ENCODE measurements around the gene SNAPC2. TPM values are rescaled to one million over a fixed set of nuclear protein-coding genes. Genes with fewer than 3 reads are reported as not detected.

The SNAPC2 gene
- polyA plus RNA-seq, 1 of the 3 experiments (the other 2 are of a cell fraction), result 38.7 TPM

DNA sequence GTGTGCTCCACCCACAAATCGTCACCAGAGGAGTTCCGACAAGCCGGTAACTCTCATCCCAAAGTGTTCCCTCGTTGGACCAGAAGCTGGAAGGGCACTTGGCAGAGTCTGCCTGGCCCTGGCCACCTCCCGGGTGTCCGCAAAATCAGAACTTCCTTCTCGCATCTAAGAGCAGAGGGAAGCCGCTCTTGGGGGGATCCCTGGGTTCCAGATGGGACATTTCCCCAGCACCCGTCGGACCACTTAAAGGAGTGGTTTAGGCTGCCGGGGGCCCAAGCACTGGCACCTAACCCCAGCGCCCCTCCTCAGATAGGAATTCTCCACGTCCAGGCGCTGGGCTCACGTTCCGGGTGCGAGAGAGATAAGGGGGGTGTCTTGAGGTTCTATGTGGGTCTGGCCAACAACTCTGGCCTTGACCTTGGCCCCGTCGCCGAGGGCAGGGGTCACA is 17.3 kb upstream of the SNAPC2 start:
- Histone ChIP-seq H3K4me2 (peak overlapping the region; percentile 92), H3K9me2 (no peaks in the 10 kb centered on the region), H3K27me3 (ENCODE audit: insufficient read depth) (no peaks in the 10 kb centered on the region), H3K9me3 (no peaks in the 10 kb centered on the region), H3K36me3 (replicated peaks in 1 of 2; ENCODE audit: control insufficient read depth in 1 of 2, insufficient read depth in 2 of 2, low read length in 1 of 2) (peaks cover 0 to 3% of the 10 kb centered on the region in 2 experiments), H2AFZ (ENCODE audit: low read depth) (peak overlapping the region; percentile 93), H3K79me2 (ENCODE audit: insufficient read depth) (peaks cover 37% of the 10 kb centered on the region), H3K4me1 (ENCODE audit: control insufficient read depth in 1 of 2, insufficient read depth in 2 of 2, low read depth in 1 of 2, low read length in 1 of 2) (peaks cover 0 to 19% of the 10 kb centered on the region in 2 experiments; a peak in 2 of 4 replicates), H3F3A (replicated peaks; ENCODE audit: insufficient read depth) (no peaks in the 10 kb centered on the region), H3K27ac (ENCODE audit: low read depth in 2 of 2, low read length in 1 of 2) (peak overlapping the region; percentile 68 to 89; a peak in 3 of 4 replicates), H3K9ac (peak overlapping the region; percentile 76), H3K4me3 (ENCODE audit: low read depth in 2 of 2, low read length in 1 of 2) (peak overlapping the region; percentile 70 to 72), H4K20me1 (ENCODE audit: insufficient read depth) (peaks cover 31% of the 10 kb centered on the region)
- 20% methylated on average over 18 of the region's 20 CpGs for WGBS (ENCODE audit: low lambda C conversion rate)
- ChIA-PET CTCF (interaction anchor here (0.8 to 2.3 kb wide), 6 partner anchors 14 to 49 kb away, joined by 3 to 26 read pairs (median 4); partner anchors contain the start of genes LRRC8E and SNAPC2), POLR2A (interaction anchor here (0.7 to 1.6 kb wide), 3 partner anchors 13 to 40 kb away, joined by 4 to 8 read pairs (median 6); partner anchors contain the start of gene SNAPC2)
- TF ChIP-seq RCOR1 (IDR thresholded peaks at IDR 0.05; ENCODE audit: low read length), result no peak
- no peak for TF ChIP-seq JUND (IDR thresholded peaks at IDR 0.05)
- TF ChIP-seq, protein P1, sequence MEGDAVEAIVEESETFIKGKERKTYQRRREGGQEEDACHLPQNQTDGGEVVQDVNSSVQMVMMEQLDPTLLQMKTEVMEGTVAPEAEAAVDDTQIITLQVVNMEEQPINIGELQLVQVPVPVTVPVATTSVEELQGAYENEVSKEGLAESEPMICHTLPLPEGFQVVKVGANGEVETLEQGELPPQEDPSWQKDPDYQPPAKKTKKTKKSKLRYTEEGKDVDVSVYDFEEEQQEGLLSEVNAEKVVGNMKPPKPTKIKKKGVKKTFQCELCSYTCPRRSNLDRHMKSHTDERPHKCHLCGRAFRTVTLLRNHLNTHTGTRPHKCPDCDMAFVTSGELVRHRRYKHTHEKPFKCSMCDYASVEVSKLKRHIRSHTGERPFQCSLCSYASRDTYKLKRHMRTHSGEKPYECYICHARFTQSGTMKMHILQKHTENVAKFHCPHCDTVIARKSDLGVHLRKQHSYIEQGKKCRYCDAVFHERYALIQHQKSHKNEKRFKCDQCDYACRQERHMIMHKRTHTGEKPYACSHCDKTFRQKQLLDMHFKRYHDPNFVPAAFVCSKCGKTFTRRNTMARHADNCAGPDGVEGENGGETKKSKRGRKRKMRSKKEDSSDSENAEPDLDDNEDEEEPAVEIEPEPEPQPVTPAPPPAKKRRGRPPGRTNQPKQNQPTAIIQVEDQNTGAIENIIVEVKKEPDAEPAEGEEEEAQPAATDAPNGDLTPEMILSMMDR (IDR thresholded peaks at IDR 0.05), result no peak
- TF ChIP-seq RXRA (IDR thresholded peaks at IDR 0.05; ENCODE audit: borderline replicate concordance, low read depth), result no peak
- no peak for TF ChIP-seq FOXJ3 (CRISPR knock-in tag; IDR thresholded peaks at IDR 0.05)
- TF ChIP-seq FOSL2 (IDR thresholded peaks at IDR 0.05; ENCODE audit: borderline replicate concordance, low read depth), result no peak
- no peak for TF ChIP-seq SIN3A (IDR thresholded peaks at IDR 0.05; ENCODE audit: borderline replicate concordance, low read depth, low read length)
- no peak for DNase-seq

DNA sequence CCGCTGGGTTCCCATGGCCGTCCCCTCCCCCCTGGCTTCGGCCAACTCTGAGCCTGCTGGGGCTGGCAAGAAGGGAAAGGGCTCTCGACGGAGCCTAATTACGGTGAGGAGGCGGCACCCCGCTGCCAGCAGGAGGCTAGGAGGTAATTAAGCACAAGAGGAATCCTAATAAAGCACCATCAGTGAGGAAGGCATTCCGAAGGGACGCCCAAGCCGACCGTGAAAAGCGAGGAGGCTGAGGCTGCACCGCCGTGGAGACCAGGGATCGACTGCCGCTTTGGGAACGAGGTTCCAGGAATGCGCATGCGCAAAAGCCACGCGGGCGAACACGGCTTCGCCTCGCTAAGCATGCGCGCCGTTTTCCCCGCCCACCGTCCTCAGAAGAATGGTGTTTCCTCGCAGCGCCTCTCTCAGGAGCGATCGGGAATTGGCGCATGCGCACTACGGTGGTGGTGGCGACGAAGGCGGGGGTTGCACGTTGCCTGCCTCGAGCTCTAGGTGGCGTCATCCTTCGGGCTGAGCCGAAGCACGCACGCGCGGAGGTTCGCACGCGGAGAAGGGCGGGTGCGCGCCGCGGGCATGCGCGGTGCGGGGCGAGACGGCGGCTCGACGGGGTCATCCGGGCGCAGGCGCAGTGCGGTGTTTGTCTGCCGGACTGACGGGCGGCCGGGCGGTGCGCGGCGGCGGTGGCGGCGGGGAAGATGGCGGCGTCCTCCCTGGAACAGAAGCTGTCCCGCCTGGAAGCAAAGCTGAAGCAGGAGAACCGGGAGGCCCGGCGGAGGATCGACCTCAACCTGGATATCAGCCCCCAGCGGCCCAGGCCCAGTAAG is 16.7 kb upstream of the SNAPC2 start, which contains the start of gene MAP2K7:
MAP2K7 (plus strand) TSS at position 634 of the 830 bp plus-strand sequence; CDS start at position 702, 68 bp downstream.
- CTCF ChIA-PET, result interaction anchor here (0.8 to 2.3 kb wide), 9 partner anchors 9 to 73 kb away, joined by 3 to 26 read pairs (median 4); partner anchors contain the start of gene SNAPC2
- Histone ChIP-seq H4K20me1 (ENCODE audit: insufficient read depth) (peaks cover 36% of the 10 kb centered on the region), H3K9ac (peak within 1 kb of the TSS; percentile 78), H2AFZ (ENCODE audit: low read depth) (peak within 1 kb of the TSS; percentile 93), H3K27ac (ENCODE audit: low read depth in 2 of 2, low read length in 1 of 2) (peak within 1 kb of the TSS; percentile 68 to 89; a peak in 3 of 4 replicates), H3K79me2 (ENCODE audit: insufficient read depth) (peaks cover 43% of the 10 kb centered on the region), H3K9me2 (no peaks in the 10 kb centered on the region), H3K4me1 (ENCODE audit: control insufficient read depth in 1 of 2, insufficient read depth in 2 of 2, low read depth in 1 of 2, low read length in 1 of 2) (peaks cover 0 to 19% of the 10 kb centered on the region in 2 experiments; a peak in 2 of 4 replicates), H3F3A (replicated peaks; ENCODE audit: insufficient read depth) (no peaks in the 10 kb centered on the region), H3K36me3 (replicated peaks in 1 of 2; ENCODE audit: control insufficient read depth in 1 of 2, insufficient read depth in 2 of 2, low read length in 1 of 2) (peaks cover 0 to 3% of the 10 kb centered on the region in 2 experiments), H3K4me3 (ENCODE audit: low read depth in 2 of 2, low read length in 1 of 2) (peak within 1 kb of the TSS; percentile 80 to 87), H3K9me3 (no peaks in the 10 kb centered on the region), H3K4me2 (peak within 1 kb of the TSS; percentile 97), H3K27me3 (ENCODE audit: insufficient read depth) (no peaks in the 10 kb centered on the region)
- POLR2A ChIA-PET, result interaction anchor here (0.7 to 1.6 kb wide), 5 partner anchors 13 to 41 kb away, joined by 3 to 8 read pairs (median 4); partner anchors contain the start of genes SNAPC2 and TIMM44
- 1% methylated on average over 17 of the region's 89 CpGs for WGBS (ENCODE audit: low lambda C conversion rate)
- DNase-seq, result peak; percentile 99
- TF ChIP-seq, protein P2, sequence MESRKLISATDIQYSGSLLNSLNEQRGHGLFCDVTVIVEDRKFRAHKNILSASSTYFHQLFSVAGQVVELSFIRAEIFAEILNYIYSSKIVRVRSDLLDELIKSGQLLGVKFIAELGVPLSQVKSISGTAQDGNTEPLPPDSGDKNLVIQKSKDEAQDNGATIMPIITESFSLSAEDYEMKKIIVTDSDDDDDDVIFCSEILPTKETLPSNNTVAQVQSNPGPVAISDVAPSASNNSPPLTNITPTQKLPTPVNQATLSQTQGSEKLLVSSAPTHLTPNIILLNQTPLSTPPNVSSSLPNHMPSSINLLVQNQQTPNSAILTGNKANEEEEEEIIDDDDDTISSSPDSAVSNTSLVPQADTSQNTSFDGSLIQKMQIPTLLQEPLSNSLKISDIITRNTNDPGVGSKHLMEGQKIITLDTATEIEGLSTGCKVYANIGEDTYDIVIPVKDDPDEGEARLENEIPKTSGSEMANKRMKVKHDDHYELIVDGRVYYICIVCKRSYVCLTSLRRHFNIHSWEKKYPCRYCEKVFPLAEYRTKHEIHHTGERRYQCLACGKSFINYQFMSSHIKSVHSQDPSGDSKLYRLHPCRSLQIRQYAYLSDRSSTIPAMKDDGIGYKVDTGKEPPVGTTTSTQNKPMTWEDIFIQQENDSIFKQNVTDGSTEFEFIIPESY (IDR thresholded peaks at IDR 0.05; ENCODE audit: borderline replicate concordance, low read depth), result no peak
- TF ChIP-seq YY1 (IDR thresholded peaks at IDR 0.05; ENCODE audit: low read depth) (peak; percentile 84), SMC3 (IDR thresholded peaks at IDR 0.05; ENCODE audit: low read depth, low read length) (peak; percentile 29; the same call in 1 of the 2 replicates), GABPA (IDR thresholded peaks at IDR 0.05; ENCODE audit: low read depth) (no peak), RAD21 (IDR thresholded peaks at IDR 0.05; ENCODE audit: low read length) (peak; percentile 54), TAF1 (IDR thresholded peaks at IDR 0.05; ENCODE audit: borderline replicate concordance, low read depth, low read length) (peak; percentile 83; the same call in 1 of the 2 replicates)
- TF ChIP-seq, protein P1 (IDR thresholded peaks at IDR 0.05), result peak; percentile 60
- TF ChIP-seq, protein P3, sequence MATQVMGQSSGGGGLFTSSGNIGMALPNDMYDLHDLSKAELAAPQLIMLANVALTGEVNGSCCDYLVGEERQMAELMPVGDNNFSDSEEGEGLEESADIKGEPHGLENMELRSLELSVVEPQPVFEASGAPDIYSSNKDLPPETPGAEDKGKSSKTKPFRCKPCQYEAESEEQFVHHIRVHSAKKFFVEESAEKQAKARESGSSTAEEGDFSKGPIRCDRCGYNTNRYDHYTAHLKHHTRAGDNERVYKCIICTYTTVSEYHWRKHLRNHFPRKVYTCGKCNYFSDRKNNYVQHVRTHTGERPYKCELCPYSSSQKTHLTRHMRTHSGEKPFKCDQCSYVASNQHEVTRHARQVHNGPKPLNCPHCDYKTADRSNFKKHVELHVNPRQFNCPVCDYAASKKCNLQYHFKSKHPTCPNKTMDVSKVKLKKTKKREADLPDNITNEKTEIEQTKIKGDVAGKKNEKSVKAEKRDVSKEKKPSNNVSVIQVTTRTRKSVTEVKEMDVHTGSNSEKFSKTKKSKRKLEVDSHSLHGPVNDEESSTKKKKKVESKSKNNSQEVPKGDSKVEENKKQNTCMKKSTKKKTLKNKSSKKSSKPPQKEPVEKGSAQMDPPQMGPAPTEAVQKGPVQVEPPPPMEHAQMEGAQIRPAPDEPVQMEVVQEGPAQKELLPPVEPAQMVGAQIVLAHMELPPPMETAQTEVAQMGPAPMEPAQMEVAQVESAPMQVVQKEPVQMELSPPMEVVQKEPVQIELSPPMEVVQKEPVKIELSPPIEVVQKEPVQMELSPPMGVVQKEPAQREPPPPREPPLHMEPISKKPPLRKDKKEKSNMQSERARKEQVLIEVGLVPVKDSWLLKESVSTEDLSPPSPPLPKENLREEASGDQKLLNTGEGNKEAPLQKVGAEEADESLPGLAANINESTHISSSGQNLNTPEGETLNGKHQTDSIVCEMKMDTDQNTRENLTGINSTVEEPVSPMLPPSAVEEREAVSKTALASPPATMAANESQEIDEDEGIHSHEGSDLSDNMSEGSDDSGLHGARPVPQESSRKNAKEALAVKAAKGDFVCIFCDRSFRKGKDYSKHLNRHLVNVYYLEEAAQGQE (IDR thresholded peaks at IDR 0.05; ENCODE audit: low read depth, low read length), result no peak
